ENCODE measurements around the gene SCAI.

DNA sequence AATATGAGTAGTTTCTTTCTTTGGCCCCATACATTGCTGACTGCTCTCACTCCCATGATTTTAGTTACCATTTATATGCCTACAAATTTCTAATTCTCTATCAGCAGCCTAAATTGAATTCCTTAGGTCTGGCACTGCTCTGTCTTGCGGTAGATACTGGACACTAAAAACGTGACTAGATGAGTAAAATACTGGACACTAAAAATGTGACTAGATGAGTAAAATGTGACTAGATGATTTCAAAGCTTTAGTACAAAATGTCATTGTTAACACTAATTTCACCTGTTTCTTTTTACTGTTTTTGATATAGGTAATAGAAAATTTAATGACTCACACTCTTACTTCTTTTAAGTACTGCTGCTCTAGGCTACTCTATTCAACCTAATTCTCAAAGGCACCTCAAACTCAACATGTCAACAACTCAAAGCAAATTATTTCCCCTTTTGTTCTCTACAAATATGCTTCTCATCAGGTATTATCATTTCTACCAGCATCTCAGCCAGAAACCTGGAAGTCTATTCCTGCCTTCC, 171.0 kb downstream of the SCAI start:
- TF ChIP-seq, protein P1, sequence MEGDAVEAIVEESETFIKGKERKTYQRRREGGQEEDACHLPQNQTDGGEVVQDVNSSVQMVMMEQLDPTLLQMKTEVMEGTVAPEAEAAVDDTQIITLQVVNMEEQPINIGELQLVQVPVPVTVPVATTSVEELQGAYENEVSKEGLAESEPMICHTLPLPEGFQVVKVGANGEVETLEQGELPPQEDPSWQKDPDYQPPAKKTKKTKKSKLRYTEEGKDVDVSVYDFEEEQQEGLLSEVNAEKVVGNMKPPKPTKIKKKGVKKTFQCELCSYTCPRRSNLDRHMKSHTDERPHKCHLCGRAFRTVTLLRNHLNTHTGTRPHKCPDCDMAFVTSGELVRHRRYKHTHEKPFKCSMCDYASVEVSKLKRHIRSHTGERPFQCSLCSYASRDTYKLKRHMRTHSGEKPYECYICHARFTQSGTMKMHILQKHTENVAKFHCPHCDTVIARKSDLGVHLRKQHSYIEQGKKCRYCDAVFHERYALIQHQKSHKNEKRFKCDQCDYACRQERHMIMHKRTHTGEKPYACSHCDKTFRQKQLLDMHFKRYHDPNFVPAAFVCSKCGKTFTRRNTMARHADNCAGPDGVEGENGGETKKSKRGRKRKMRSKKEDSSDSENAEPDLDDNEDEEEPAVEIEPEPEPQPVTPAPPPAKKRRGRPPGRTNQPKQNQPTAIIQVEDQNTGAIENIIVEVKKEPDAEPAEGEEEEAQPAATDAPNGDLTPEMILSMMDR (IDR thresholded peaks at IDR 0.05) = no peak
- TF ChIP-seq POLR2A (IDR thresholded peaks at IDR 0.05) = no peak
